GM21576 (cell line): ENCODE data around the gene BUD31.
"Not testable (repeated sequence)": the region's sequence is repeated elsewhere in the genome, so short reads cannot be mapped to it uniquely, and the experiment has no call there.

Experiments
- ATAC-seq: cut with Tn5 transposase; IDR thresholded peaks from one replicate; pipeline ENCODE4 v1.9.1; 2021; ENCODE audit warnings: mild to moderate bottlenecking, moderate library complexity; ENCODE audit not compliant: unreplicated experiment

The BUD31 gene

GRCh38 chr7:99408379-99409191 is at the start of gene BUD31, which contains the start of gene PDAP1:
TSS of gene BUD31 (plus strand) at chr7:99408969. CDS start at chr7:99411093, 2,124 bp downstream.
TSS of gene PDAP1 (minus strand) at chr7:99408597. CDS start at chr7:99408548, 49 bp downstream.
- peak; percentile 66 for ATAC-seq

GRCh38 chr7:99359465-99360154 is 49.2 kb upstream of the BUD31 start:
- ATAC-seq = no peak

- no peak for ATAC-seq
These were observed 46.0 kb upstream of the BUD31 start for GRCh38 chr7:99362801-99363200.

GRCh38 chr7:99363286-99363685 is 45.5 kb upstream of the BUD31 start:
- no peak for ATAC-seq

GRCh38 chr7:99365318-99366141 is 43.2 kb upstream of the BUD31 start:
- no peak for ATAC-seq

GRCh38 chr7:99366646-99367045 is 42.1 kb upstream of the BUD31 start:
- ATAC-seq = no peak

GRCh38 chr7:99368750-99369389 is 39.9 kb upstream of the BUD31 start:
- no peak for ATAC-seq

- ATAC-seq = no peak
These were observed 38.9 kb upstream of the BUD31 start for GRCh38 chr7:99369767-99370391.

- no peak for ATAC-seq
These were observed 37.3 kb upstream of the BUD31 start for GRCh38 chr7:99371376-99371920.

GRCh38 chr7:99372275-99373090 is 36.3 kb upstream of the BUD31 start:
- no peak for ATAC-seq

GRCh38 chr7:99373091-99374066 is 35.4 kb upstream of the BUD31 start:
- no peak for ATAC-seq

GRCh38 chr7:99374111-99375064 is 34.4 kb upstream of the BUD31 start, which contains the start of gene ARPC1B:
TSS of gene ARPC1B (plus strand) at chr7:99374730. CDS start at chr7:99385715, 10,985 bp downstream.
- peak; percentile 51 for ATAC-seq

- peak; percentile 36 for ATAC-seq
These were observed 33.5 kb upstream of the BUD31 start for GRCh38 chr7:99375070-99375807.

GRCh38 chr7:99379043-99379577 is 29.7 kb upstream of the BUD31 start:
- no peak for ATAC-seq

- not testable (repeated sequence) for ATAC-seq
These were observed 29.1 kb upstream of the BUD31 start for GRCh38 chr7:99379693-99380031.
